HUES6 (cell line): ENCODE measurements around the gene ANKZF1.

Experiments
- H3K27ac ChIP-seq: 2 replicates; pipeline ENCODE4 v1.7.0; 2013; ENCODE audit warnings: low read depth, mild to moderate bottlenecking, low read length, inconsistent platforms
- H3K27me3 ChIP-seq: 2 replicates; pipeline ENCODE4 v1.6.1; 2013; ENCODE audit warnings: low read length; ENCODE audit not compliant: control insufficient read depth, insufficient read depth
- H3K36me3 ChIP-seq: 2 replicates; pipeline ENCODE4 v1.6.1; 2013; ENCODE audit warnings: low read length; ENCODE audit not compliant: control insufficient read depth, insufficient read depth
- H3K4me1 ChIP-seq: 2 replicates; pipeline ENCODE4 v1.6.1; 2013; ENCODE audit warnings: low read length; ENCODE audit not compliant: control insufficient read depth, insufficient read depth
- H3K4me3 ChIP-seq: 2 replicates; pipeline ENCODE4 v1.5.1; 2013; ENCODE audit warnings: low read depth, low read length
- H3K9ac ChIP-seq: one replicate; pipeline ENCODE4 v1.6.1; 2013; ENCODE audit warnings: mild to moderate bottlenecking, low read length
- H3K9me3 ChIP-seq: 2 replicates; pipeline ENCODE4 v1.6.1; 2013; ENCODE audit warnings: low read depth, low read length; ENCODE audit not compliant: control insufficient read depth, insufficient read depth

ANKZF1 gene

GRCh38 chr2:219218732-219219701, 10.6 kb upstream of the ANKZF1 start, which contains the start of gene ABCB6:
Gene ABCB6, minus strand, starts transcription at chr2:219218958. Its CDS starts 285 bp downstream, at chr2:219218673.
- no peaks in the 10 kb centered on the region for H3K9me3 ChIP-seq
- peak within 1 kb of the TSS; percentile 73 for H3K4me3 ChIP-seq
- peaks cover 59% of the 10 kb centered on the region for H3K36me3 ChIP-seq
- H3K4me1 ChIP-seq, result peaks cover 18% of the 10 kb centered on the region
- no peaks in the 10 kb centered on the region for H3K27me3 ChIP-seq
- peak within 1 kb of the TSS; percentile 86 for H3K9ac ChIP-seq
- H3K27ac ChIP-seq, result peak within 1 kb of the TSS; percentile 75; the same call in 1 of the 2 replicates

GRCh38 chr2:219219784-219220532, 9.6 kb upstream of the ANKZF1 start:
- H3K4me1 ChIP-seq, result peaks cover 18% of the 10 kb centered on the region
- H3K4me3 ChIP-seq, result no peak overlapping the region
- H3K27ac ChIP-seq, result no peak overlapping the region

GRCh38 chr2:219220652-219221402, 8.8 kb upstream of the ANKZF1 start:
- H3K27me3 ChIP-seq, result no peaks in the 10 kb centered on the region
- no peaks in the 10 kb centered on the region for H3K9me3 ChIP-seq
- peaks cover 18% of the 10 kb centered on the region for H3K4me1 ChIP-seq
- H3K36me3 ChIP-seq, result peaks cover 59% of the 10 kb centered on the region
- no peak overlapping the region for H3K4me3 ChIP-seq
- no peak overlapping the region for H3K9ac ChIP-seq
- H3K27ac ChIP-seq, result no peak overlapping the region

More at GRCh38 chr2:219219784-219220532, 9.6 kb upstream of the ANKZF1 start:
- H3K9me3 ChIP-seq, result no peaks in the 10 kb centered on the region
- no peaks in the 10 kb centered on the region for H3K27me3 ChIP-seq
- peak overlapping the region; percentile 86 for H3K9ac ChIP-seq
- H3K36me3 ChIP-seq, result peaks cover 59% of the 10 kb centered on the region

GRCh38 chr2:219221957-219222518, 7.6 kb upstream of the ANKZF1 start:
- Histone ChIP-seq H3K27me3 (no peaks in the 10 kb centered on the region), H3K9ac (no peak overlapping the region), H3K4me3 (no peak overlapping the region), H3K4me1 (peaks cover 10% of the 10 kb centered on the region; the same call in 1 of the 2 replicates), H3K27ac (no peak overlapping the region), H3K9me3 (no peaks in the 10 kb centered on the region), H3K36me3 (peaks cover 64% of the 10 kb centered on the region)

GRCh38 chr2:219223831-219224610, 5.6 kb upstream of the ANKZF1 start:
- Histone ChIP-seq H3K27ac (no peak overlapping the region), H3K9ac (no peak overlapping the region), H3K4me3 (no peak overlapping the region), H3K4me1 (peaks cover 13% of the 10 kb centered on the region; the same call in 1 of the 2 replicates), H3K27me3 (no peaks in the 10 kb centered on the region), H3K9me3 (no peaks in the 10 kb centered on the region), H3K36me3 (peaks cover 64% of the 10 kb centered on the region)

- H3K4me1 ChIP-seq, result peaks cover 8% of the 10 kb centered on the region; the same call in 1 of the 2 replicates
- no peak overlapping the region for H3K27ac ChIP-seq
- H3K27me3 ChIP-seq, result no peaks in the 10 kb centered on the region
- H3K36me3 ChIP-seq, result peaks cover 61% of the 10 kb centered on the region
- no peak overlapping the region for H3K9ac ChIP-seq
- H3K4me3 ChIP-seq, result no peak overlapping the region
- no peaks in the 10 kb centered on the region for H3K9me3 ChIP-seq
These were observed 4.3 kb upstream of the ANKZF1 start for GRCh38 chr2:219225350-219225749.

GRCh38 chr2:219228041-219228910, 1.3 kb upstream of the ANKZF1 start:
- Histone ChIP-seq H3K9ac (peak overlapping the region; percentile 71), H3K27ac (no peak overlapping the region; the same call in 1 of the 2 replicates)

GRCh38 chr2:219228911-219229304, 698 bp upstream of the ANKZF1 start:
- H3K4me3 ChIP-seq, result peak overlapping the region; percentile 74
- H3K4me1 ChIP-seq, result peaks cover 11% of the 10 kb centered on the region; the same call in 1 of the 2 replicates
- H3K36me3 ChIP-seq, result peaks cover 52% of the 10 kb centered on the region
- H3K27me3 ChIP-seq, result no peaks in the 10 kb centered on the region
- H3K9me3 ChIP-seq, result no peaks in the 10 kb centered on the region
- H3K27ac ChIP-seq, result peak overlapping the region; percentile 60; the same call in 1 of the 2 replicates
- H3K9ac ChIP-seq, result peak overlapping the region; percentile 71

More at GRCh38 chr2:219228041-219228910, 1.3 kb upstream of the ANKZF1 start:
- Histone ChIP-seq H3K36me3 (peaks cover 52% of the 10 kb centered on the region), H3K4me3 (peak overlapping the region; percentile 74), H3K27me3 (no peaks in the 10 kb centered on the region), H3K9me3 (no peaks in the 10 kb centered on the region), H3K4me1 (peaks cover 11% of the 10 kb centered on the region; the same call in 1 of the 2 replicates)

- peak overlapping the region; percentile 8 for H3K27ac ChIP-seq
- H3K36me3 ChIP-seq, result peaks cover 52% of the 10 kb centered on the region
- peak overlapping the region; percentile 72 for H3K9ac ChIP-seq
- peaks cover 11% of the 10 kb centered on the region; the same call in 1 of the 2 replicates for H3K4me1 ChIP-seq
- H3K27me3 ChIP-seq, result no peaks in the 10 kb centered on the region
- H3K4me3 ChIP-seq, result peak overlapping the region; percentile 74
- H3K9me3 ChIP-seq, result no peaks in the 10 kb centered on the region
These were observed 494 bp downstream of the ANKZF1 start for GRCh38 chr2:219230059-219230540.
